Measurements from ENCODE around the gene TSHR.
"Not testable (repeated sequence)": the region's sequence is repeated elsewhere in the genome, so short reads cannot be mapped to it uniquely, and the experiment has no call there.

The TSHR gene

GRCh38 chr14:80955416-80955941, at the start of gene TSHR:
TSS of gene TSHR (plus strand) at chr14:80955621. CDS start at chr14:80955681, 60 bp downstream.
- no peak for DNase-seq

- DNase-seq, result no peak
These were observed 49.1 kb upstream of the TSHR start for GRCh38 chr14:80906336-80906735.

- DNase-seq, result no peak
These were observed 48.5 kb upstream of the TSHR start for GRCh38 chr14:80906946-80907345.

- DNase-seq, result not testable (repeated sequence)
These were observed 43.4 kb upstream of the TSHR start for GRCh38 chr14:80912013-80912412.

GRCh38 chr14:80919622-80920021, 35.8 kb upstream of the TSHR start:
- DNase-seq, result no peak

GRCh38 chr14:80923368-80923767, 32.1 kb upstream of the TSHR start:
- DNase-seq, result no peak

- no peak for DNase-seq
These were observed 30.9 kb upstream of the TSHR start for GRCh38 chr14:80924365-80925103.

- no peak for DNase-seq
These were observed 28.9 kb upstream of the TSHR start for GRCh38 chr14:80926397-80927082.

GRCh38 chr14:80927083-80927989, 28.1 kb upstream of the TSHR start:
- DNase-seq, result no peak

- no peak for DNase-seq
These were observed 25.3 kb upstream of the TSHR start for GRCh38 chr14:80930095-80930494.

GRCh38 chr14:80930836-80931389, 24.5 kb upstream of the TSHR start:
- peak in 1 of 4 experiments; percentile 8 for DNase-seq

GRCh38 chr14:80933282-80933681, 22.1 kb upstream of the TSHR start:
- DNase-seq, result no peak

- DNase-seq, result no peak
These were observed 21.7 kb upstream of the TSHR start for GRCh38 chr14:80933686-80934085.

- DNase-seq, result no peak
These were observed 15.3 kb upstream of the TSHR start for GRCh38 chr14:80940146-80940545.

- DNase-seq, result peak; percentile 65 to 83 (median 74)
These were observed 13.9 kb upstream of the TSHR start, which contains the start of gene CEP128 for GRCh38 chr14:80941241-80942185. TSS of gene CEP128 (minus strand) at chr14:80941738.

GRCh38 chr14:80942191-80942600, 13.2 kb upstream of the TSHR start:
- DNase-seq, result no peak

- DNase-seq, result no peak
These were observed 10.4 kb upstream of the TSHR start for GRCh38 chr14:80944861-80945617.

GRCh38 chr14:80946187-80946586, 9.2 kb upstream of the TSHR start:
- no peak for DNase-seq

- no peak for DNase-seq
These were observed 8.6 kb upstream of the TSHR start for GRCh38 chr14:80946797-80947196.

GRCh38 chr14:80948291-80948690, 7.1 kb upstream of the TSHR start:
- DNase-seq, result no peak

GRCh38 chr14:80951491-80951890, 3.9 kb upstream of the TSHR start:
- DNase-seq, result no peak
